ENCODE data around the gene VWA8. TPM values are rescaled to one million over a fixed set of nuclear protein-coding genes. Genes with fewer than 3 reads are reported as not detected.

VWA8 gene
- total RNA-seq, 4 donors from 2014 or later, result 12.0 to 34.0 (median 16.6) TPM

DNA sequence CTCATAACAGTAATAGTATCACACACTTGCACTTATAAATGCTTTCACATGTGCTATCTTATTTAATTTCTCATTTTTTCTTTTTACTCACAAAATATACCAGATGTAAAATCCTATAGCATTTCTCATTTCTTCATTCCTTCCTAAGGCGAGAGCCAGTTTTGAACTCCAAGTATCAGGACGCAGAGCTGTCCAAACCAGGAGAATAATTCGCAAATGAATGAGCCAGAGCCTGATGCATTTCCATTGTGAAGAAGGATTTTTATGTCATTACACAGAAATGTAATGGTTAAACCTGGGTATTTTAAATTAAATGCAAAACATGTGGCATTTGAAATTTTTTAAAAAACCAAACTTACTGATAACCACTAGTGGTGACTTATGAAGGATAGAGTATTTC lies 259.2 kb downstream of the VWA8 start:
- Histone ChIP-seq H3K27me3 (no peaks in the 10 kb centered on the region), H3K4me3 (no peak overlapping the region), H3K36me3 (no peaks in the 10 kb centered on the region), H3K9me3 (no peaks in the 10 kb centered on the region), H3K27ac (no peak overlapping the region), H3K4me1 (peaks cover 18% of the 10 kb centered on the region)
- DNase-seq (ENCODE audit: low spot score in 2 of 2), result no peak
- 93% methylated on average over 3 of the region's 3 CpGs for WGBS
- TF ChIP-seq POLR2A (IDR thresholded peaks at IDR 0.05) (no peak), POLR2AphosphoS5 (IDR thresholded peaks at IDR 0.05) (no peak), EP300 (IDR thresholded peaks at IDR 0.05) (no peak)
- TF ChIP-seq, protein P1, sequence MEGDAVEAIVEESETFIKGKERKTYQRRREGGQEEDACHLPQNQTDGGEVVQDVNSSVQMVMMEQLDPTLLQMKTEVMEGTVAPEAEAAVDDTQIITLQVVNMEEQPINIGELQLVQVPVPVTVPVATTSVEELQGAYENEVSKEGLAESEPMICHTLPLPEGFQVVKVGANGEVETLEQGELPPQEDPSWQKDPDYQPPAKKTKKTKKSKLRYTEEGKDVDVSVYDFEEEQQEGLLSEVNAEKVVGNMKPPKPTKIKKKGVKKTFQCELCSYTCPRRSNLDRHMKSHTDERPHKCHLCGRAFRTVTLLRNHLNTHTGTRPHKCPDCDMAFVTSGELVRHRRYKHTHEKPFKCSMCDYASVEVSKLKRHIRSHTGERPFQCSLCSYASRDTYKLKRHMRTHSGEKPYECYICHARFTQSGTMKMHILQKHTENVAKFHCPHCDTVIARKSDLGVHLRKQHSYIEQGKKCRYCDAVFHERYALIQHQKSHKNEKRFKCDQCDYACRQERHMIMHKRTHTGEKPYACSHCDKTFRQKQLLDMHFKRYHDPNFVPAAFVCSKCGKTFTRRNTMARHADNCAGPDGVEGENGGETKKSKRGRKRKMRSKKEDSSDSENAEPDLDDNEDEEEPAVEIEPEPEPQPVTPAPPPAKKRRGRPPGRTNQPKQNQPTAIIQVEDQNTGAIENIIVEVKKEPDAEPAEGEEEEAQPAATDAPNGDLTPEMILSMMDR (IDR thresholded peaks at IDR 0.05), result no peak

DNA sequence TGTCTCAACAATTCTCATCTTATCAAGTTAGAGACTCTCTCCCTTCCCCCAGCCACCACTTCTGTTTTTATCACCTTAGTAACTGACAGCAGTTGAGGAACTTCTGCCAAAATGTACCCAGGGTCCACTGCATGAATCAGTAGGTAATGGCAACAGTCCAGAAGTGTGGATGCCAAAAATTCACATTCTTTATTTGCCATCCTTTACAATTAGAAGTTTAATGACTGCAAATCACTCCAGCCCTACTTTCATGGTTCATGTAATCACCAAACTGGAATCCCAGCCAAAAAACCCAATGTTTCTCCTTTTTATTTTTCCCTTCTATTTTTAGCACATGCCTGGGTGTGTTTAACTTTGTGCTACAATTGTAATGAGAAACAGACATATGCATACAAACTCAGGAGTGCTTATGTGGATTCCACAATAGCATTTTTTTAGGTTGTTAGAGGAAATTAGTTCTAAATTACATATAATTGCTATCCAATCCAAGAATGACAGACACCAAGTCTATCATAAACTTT lies 260.1 kb downstream of the VWA8 start:
- no peak overlapping the region for H3K27ac ChIP-seq
- H3K36me3 ChIP-seq, result no peaks in the 10 kb centered on the region
- no peak overlapping the region for H3K4me3 ChIP-seq
- TF ChIP-seq POLR2A (IDR thresholded peaks at IDR 0.05), result no peak
- TF ChIP-seq, protein P1 (IDR thresholded peaks at IDR 0.05), result no peak
- TF ChIP-seq EP300 (IDR thresholded peaks at IDR 0.05), result no peak
- TF ChIP-seq POLR2AphosphoS5 (IDR thresholded peaks at IDR 0.05), result no peak
- no peak for DNase-seq (ENCODE audit: low spot score in 2 of 2)
- H3K9me3 ChIP-seq, result no peaks in the 10 kb centered on the region
- H3K4me1 ChIP-seq, result peaks cover 14% of the 10 kb centered on the region
- no peaks in the 10 kb centered on the region for H3K27me3 ChIP-seq

DNA sequence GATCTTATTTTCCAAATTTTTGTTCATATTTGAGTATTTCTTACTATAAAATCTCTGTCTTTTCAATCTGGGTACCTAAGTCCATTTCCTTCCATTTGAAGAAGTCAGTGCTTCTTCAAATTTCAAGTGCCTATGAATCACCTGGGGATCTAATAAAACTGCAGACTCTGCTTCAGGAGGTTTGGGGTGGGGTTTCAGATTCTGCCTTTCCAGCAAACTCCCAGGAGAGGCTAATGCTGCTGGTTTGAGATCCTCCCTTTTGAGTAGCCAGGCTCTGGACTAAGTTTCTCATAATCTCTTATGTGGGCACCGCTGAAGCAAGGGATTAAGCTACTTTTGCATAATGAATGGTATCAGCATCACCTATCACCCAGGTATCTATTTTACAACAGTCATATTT lies 261.1 kb downstream of the VWA8 start:
- no peaks in the 10 kb centered on the region for H3K9me3 ChIP-seq
- no peaks in the 10 kb centered on the region for H3K36me3 ChIP-seq
- WGBS, result 84% methylated on average over 1 of the region's 1 CpG
- no peak for DNase-seq (ENCODE audit: low spot score in 2 of 2)
- H3K27me3 ChIP-seq, result no peaks in the 10 kb centered on the region
- H3K4me3 ChIP-seq, result no peak overlapping the region
- H3K27ac ChIP-seq, result no peak overlapping the region
- H3K4me1 ChIP-seq, result peaks cover 13% of the 10 kb centered on the region
- TF ChIP-seq, protein P1 (IDR thresholded peaks at IDR 0.05), result no peak
- TF ChIP-seq POLR2A (IDR thresholded peaks at IDR 0.05) (no peak), EP300 (IDR thresholded peaks at IDR 0.05) (no peak), POLR2AphosphoS5 (IDR thresholded peaks at IDR 0.05) (no peak)

DNA sequence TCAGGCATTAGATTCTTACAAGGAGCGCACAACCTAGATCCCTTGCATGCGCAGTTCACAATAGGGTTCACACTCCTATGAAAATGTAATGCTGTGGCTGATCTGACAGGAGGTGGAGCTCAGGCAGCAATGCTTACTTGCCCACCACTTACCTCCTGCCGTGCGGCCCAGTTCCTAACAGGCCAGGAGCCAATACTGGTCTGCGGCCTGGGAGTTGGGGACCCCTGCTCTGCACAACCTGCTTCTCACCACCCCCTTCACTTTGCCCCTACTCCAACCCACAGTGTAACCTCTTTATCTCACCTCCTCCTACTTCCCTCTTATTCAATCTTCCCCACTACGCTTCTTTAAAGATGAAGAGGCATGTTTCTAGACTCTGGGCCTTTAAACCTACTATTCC lies 263.3 kb downstream of the VWA8 start:
- no peak overlapping the region for H3K27ac ChIP-seq
- peaks cover 15% of the 10 kb centered on the region for H3K4me1 ChIP-seq

DNA sequence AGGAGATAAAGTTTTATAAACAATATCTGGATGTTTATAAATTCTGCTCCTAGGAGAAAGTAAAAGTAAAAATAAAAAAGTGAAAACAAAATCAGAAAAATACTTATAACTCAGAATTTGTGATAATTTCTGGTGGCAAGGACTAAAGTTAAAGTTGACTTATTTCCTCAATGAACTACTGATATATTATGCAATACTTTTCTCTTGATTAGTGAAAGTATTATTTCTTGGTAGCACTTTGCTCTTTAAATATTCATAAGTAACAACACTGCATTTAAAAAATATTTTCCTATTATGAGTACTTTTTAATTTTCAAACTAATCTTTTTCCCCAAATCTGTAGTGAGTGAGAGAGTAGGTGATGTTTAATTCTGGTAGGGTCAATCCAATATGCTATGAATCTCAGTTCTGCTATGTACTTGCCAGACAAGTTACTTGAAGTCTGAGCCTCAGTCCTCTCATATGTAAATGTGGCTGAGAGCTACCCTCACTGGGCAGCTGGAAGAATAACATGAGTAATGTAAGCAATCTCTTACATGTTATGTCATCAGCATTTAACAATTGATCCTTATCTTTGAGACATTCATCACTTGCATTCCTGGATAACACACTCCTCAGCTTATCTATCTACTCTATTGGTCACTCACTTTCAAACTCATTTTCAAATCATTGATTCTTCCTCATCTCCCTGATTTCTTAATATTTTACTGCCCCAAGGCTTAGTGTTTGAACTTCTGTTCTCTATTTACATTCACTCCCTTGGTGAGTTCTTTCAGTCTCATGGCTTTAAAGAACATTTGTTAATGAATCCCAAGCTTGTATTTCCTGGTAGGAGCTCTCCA lies 264.5 kb downstream of the VWA8 start:
- H3K36me3 ChIP-seq, result peaks cover 1% of the 10 kb centered on the region
- no peak overlapping the region for H3K27ac ChIP-seq
- H3K4me1 ChIP-seq, result peaks cover 15% of the 10 kb centered on the region
- no peaks in the 10 kb centered on the region for H3K9me3 ChIP-seq
- no peak for TF ChIP-seq EP300 (IDR thresholded peaks at IDR 0.05)
- TF ChIP-seq, protein P1 (IDR thresholded peaks at IDR 0.05), result no peak
- no peak for TF ChIP-seq POLR2AphosphoS5 (IDR thresholded peaks at IDR 0.05)
- TF ChIP-seq POLR2A (IDR thresholded peaks at IDR 0.05), result no peak
- H3K4me3 ChIP-seq, result no peak overlapping the region
- no peak for DNase-seq (ENCODE audit: low spot score in 2 of 2)
- H3K27me3 ChIP-seq, result no peaks in the 10 kb centered on the region

More for the DNA sequence above, 263.3 kb downstream of the VWA8 start:
- no peak for TF ChIP-seq EP300 (IDR thresholded peaks at IDR 0.05)
- TF ChIP-seq POLR2AphosphoS5 (IDR thresholded peaks at IDR 0.05), result no peak
- TF ChIP-seq, protein P1 (IDR thresholded peaks at IDR 0.05), result no peak
- no peak for TF ChIP-seq POLR2A (IDR thresholded peaks at IDR 0.05)
- Histone ChIP-seq H3K36me3 (no peaks in the 10 kb centered on the region), H3K9me3 (no peaks in the 10 kb centered on the region), H3K27me3 (no peaks in the 10 kb centered on the region), H3K4me3 (no peak overlapping the region)
- WGBS, result 100% methylated on average over 6 of the region's 6 CpGs
- no peak for DNase-seq (ENCODE audit: low spot score in 2 of 2)
